Muscle layer of duodenum (tissue), 2 donors: Measurements from ENCODE around the gene SMURF2.

Experiments
- H3K27ac ChIP-seq: one replicate; pipeline ENCODE4 v1.7.0; 2013; ENCODE audit warnings: mild to moderate bottlenecking, low read length
- H3K27me3 ChIP-seq: one replicate; pipeline ENCODE4 v1.7.0; 2013; ENCODE audit warnings: low read depth, mild to moderate bottlenecking, control low read depth, low read length
- H3K36me3 ChIP-seq, 2 donors: one replicate each; pipeline ENCODE4 v1.7.0; 2013; ENCODE audit warnings: low read length in 2 of 2, control low read depth in 1 of 2, mild to moderate bottlenecking in 1 of 2; ENCODE audit not compliant: insufficient read depth in 2 of 2, control insufficient read depth in 1 of 2
- H3K4me1 ChIP-seq, 2 donors: one replicate each; pipeline ENCODE4 v1.7.0; 2013; ENCODE audit warnings: low read length in 2 of 2, mild to moderate bottlenecking in 2 of 2, control low read depth in 1 of 2, moderate library complexity in 1 of 2; ENCODE audit not compliant: insufficient read depth in 2 of 2, control insufficient read depth in 1 of 2
- H3K4me3 ChIP-seq, 2 donors: one replicate each; pipeline ENCODE4 v1.7.0; 2013; ENCODE audit warnings: low read length in 2 of 2, low read depth in 1 of 2, mild to moderate bottlenecking in 1 of 2
- H3K9me3 ChIP-seq, 2 donors: one replicate each; pipeline ENCODE4 v1.7.0; 2013; ENCODE audit warnings: low read length in 2 of 2, control low read depth in 1 of 2, mild to moderate bottlenecking in 1 of 2; ENCODE audit not compliant: control insufficient read depth in 1 of 2
- donor health status: healthy.

Gene SMURF2

GRCh38 chr17:64648234-64648633, 13.9 kb downstream of the SMURF2 start:
- no peaks in the 10 kb centered on the region for H3K27me3 ChIP-seq
- no peak overlapping the region for H3K27ac ChIP-seq
- H3K9me3 ChIP-seq = no peaks in the 10 kb centered on the region
- peaks cover 0 to 7% of the 10 kb centered on the region in 2 donors for H3K4me1 ChIP-seq
- no peaks in the 10 kb centered on the region for H3K36me3 ChIP-seq
- H3K4me3 ChIP-seq = no peak overlapping the region

- Histone ChIP-seq H3K9me3 (no peaks in the 10 kb centered on the region), H3K4me3 (no peak overlapping the region), H3K27me3 (no peaks in the 10 kb centered on the region), H3K4me1 (peaks cover 0 to 7% of the 10 kb centered on the region in 2 donors), H3K36me3 (no peaks in the 10 kb centered on the region), H3K27ac (no peak overlapping the region)
Measured at GRCh38 chr17:64647817-64648216, 14.3 kb downstream of the SMURF2 start.

DNA sequence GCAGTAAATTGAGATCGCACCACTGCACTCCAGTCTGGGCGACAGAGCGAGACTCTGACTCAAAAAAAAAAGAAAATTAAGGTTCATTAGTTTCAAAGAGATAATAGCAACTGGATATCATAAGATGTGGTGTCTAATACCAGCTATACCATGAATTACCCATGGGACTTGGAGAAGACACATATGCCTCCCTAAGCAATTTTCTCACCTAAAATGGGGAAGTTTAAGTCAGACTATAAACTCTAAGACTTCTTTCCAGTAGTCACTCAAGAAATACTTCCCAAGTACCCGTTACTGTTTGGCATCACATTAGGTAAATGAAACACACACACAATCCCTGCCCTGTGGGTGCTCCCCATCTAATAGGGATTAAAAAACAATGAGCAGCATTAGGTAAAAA, 22.6 kb downstream of the SMURF2 start:
- H3K4me1 ChIP-seq = peaks cover 0 to 12% of the 10 kb centered on the region in 2 donors
- peaks cover 0 to 4% of the 10 kb centered on the region in 2 donors for H3K36me3 ChIP-seq
- no peak overlapping the region for H3K27ac ChIP-seq
- no peaks in the 10 kb centered on the region for H3K9me3 ChIP-seq
- H3K27me3 ChIP-seq = no peaks in the 10 kb centered on the region
- no peak overlapping the region for H3K4me3 ChIP-seq

DNA sequence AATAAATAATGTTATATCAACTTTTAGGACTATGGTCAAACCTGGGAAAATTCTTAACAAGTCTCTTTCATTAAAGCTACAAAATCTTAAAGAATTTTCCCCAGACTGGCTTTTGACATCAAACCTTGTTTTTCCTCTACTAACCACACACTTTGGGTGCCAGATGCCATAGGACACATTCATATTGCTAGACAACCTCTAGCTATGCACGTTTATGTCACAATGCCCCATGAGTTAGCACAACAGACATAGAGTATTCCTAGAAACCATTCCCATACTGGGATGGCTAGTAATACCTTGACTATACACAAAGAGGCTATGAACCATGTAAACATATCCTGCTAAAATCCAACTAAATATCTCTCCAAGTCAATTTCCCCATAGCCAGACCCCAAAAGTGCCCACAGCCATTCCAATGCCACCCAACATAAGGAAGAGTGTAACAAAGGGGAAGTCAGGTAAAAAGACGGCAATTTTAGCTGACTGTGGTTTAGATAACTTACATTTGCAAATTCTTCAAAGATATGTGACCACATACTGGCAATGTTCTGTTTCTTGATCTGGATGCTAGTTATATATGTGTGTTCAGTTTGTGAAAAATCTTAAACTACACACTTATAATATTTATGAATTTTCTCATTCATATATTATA, 23.4 kb downstream of the SMURF2 start:
- Histone ChIP-seq H3K36me3 (peaks cover 0 to 4% of the 10 kb centered on the region in 2 donors), H3K4me3 (no peak overlapping the region), H3K27me3 (no peaks in the 10 kb centered on the region), H3K27ac (no peak overlapping the region), H3K9me3 (no peaks in the 10 kb centered on the region), H3K4me1 (peaks cover 0 to 19% of the 10 kb centered on the region in 2 donors)

DNA sequence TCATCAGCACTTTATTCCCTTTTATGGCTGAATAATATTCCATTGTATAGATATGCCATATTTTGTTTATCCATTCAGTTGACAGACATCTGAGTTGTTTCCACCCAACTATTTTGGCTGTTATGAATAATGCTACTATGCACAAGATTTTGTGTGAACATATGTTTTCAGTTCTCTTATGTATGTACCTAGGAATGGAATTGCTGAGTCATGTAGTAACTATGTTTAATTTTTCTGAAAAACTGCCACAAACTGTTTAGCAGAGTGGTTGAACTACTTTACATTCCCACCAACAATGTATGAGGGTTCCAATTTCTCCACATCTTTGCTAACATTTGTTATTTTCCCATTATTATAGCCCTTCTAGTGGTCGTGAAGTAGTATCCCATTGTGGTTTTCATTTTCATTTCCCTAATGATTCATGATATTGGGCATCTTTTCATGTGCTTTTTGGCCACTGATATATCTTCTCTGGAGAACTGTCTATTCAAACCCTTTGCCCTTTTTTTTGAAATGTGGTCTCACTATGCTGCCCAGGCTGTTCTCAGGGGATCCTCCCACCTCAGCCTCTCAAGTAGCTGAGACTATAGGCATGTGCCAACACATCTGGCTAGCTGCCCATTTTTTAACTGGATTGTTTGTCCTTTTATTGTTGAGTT, 26.3 kb downstream of the SMURF2 start:
- peaks cover 0 to 21% of the 10 kb centered on the region in 2 donors for H3K4me1 ChIP-seq
- no peak overlapping the region for H3K27ac ChIP-seq
- no peaks in the 10 kb centered on the region for H3K27me3 ChIP-seq
- H3K36me3 ChIP-seq = peaks cover 0 to 4% of the 10 kb centered on the region in 2 donors
- no peak overlapping the region for H3K4me3 ChIP-seq
- H3K9me3 ChIP-seq = no peaks in the 10 kb centered on the region

DNA sequence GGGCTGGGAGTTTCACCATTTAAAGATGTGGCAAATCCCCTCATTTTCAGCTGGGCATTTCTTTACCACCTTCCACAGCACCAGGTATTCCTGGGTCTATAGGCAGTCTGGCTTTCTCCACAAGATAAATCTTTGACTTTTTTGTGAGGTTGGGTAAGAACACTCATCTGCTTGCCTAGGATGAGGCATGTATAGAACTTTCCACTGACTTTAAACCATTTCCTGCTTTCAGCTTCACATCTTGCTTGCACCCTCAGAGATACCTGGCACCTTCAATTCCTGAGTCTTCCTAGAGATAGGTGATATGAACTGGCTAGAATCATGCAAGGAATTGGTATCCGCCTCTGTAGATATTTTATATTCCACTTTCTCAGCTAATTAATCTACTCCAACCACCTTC, 27.9 kb downstream of the SMURF2 start:
- no peak overlapping the region for H3K27ac ChIP-seq
- no peak overlapping the region for H3K4me3 ChIP-seq
- peaks cover 0 to 22% of the 10 kb centered on the region in 2 donors for H3K4me1 ChIP-seq
- H3K9me3 ChIP-seq = no peaks in the 10 kb centered on the region
- H3K27me3 ChIP-seq = no peaks in the 10 kb centered on the region
- H3K36me3 ChIP-seq = peaks cover 0 to 4% of the 10 kb centered on the region in 2 donors

DNA sequence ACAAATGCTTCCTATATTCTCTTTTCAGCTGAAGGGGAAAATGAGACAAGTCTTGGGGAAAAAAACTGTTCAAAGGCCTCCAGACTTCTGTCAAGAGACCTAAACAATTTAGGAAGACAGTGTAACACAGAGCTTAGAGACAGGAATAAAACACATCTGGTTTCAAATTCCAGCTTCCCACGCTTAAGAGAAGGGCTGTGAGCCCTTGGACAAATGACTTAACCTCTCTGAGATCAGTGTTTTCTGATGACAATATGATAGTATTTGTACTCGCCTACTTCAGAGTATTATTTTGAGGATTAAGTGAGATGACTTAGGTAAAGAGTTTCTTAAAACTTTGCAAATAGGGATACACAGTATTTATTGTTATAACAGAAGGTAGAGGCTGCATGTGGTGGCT, 29.5 kb downstream of the SMURF2 start:
- no peak overlapping the region for H3K27ac ChIP-seq
- no peaks in the 10 kb centered on the region for H3K9me3 ChIP-seq
- peaks cover 0 to 22% of the 10 kb centered on the region in 2 donors for H3K4me1 ChIP-seq
- H3K27me3 ChIP-seq = no peaks in the 10 kb centered on the region
- H3K4me3 ChIP-seq = no peak overlapping the region
- H3K36me3 ChIP-seq = no peaks in the 10 kb centered on the region

- Histone ChIP-seq H3K27ac (no peak overlapping the region), H3K27me3 (no peaks in the 10 kb centered on the region), H3K4me1 (peaks cover 0 to 22% of the 10 kb centered on the region in 2 donors), H3K36me3 (no peaks in the 10 kb centered on the region), H3K9me3 (no peaks in the 10 kb centered on the region), H3K4me3 (no peak overlapping the region)
Measured at GRCh38 chr17:64632194-64632593, 29.9 kb downstream of the SMURF2 start.

- H3K27ac ChIP-seq = no peak overlapping the region
- H3K27me3 ChIP-seq = no peaks in the 10 kb centered on the region
- H3K4me3 ChIP-seq = no peak overlapping the region
- no peaks in the 10 kb centered on the region for H3K36me3 ChIP-seq
- H3K9me3 ChIP-seq = no peaks in the 10 kb centered on the region
- H3K4me1 ChIP-seq = peaks cover 0 to 22% of the 10 kb centered on the region in 2 donors
Measured at GRCh38 chr17:64630309-64631223, 31.5 kb downstream of the SMURF2 start.

GRCh38 chr17:64628641-64629040, 33.5 kb downstream of the SMURF2 start:
- H3K27ac ChIP-seq = no peak overlapping the region
- no peaks in the 10 kb centered on the region for H3K9me3 ChIP-seq
- H3K36me3 ChIP-seq = no peaks in the 10 kb centered on the region
- H3K4me1 ChIP-seq = peaks cover 1 to 18% of the 10 kb centered on the region in 2 donors
- no peak overlapping the region for H3K4me3 ChIP-seq
- no peaks in the 10 kb centered on the region for H3K27me3 ChIP-seq

- no peak overlapping the region for H3K27ac ChIP-seq
- H3K27me3 ChIP-seq = no peaks in the 10 kb centered on the region
- H3K4me1 ChIP-seq = peaks cover 6 to 14% of the 10 kb centered on the region in 2 donors
- H3K4me3 ChIP-seq = no peak overlapping the region
- no peaks in the 10 kb centered on the region for H3K36me3 ChIP-seq
- H3K9me3 ChIP-seq = no peaks in the 10 kb centered on the region
Measured at GRCh38 chr17:64627797-64628196, 34.3 kb downstream of the SMURF2 start.
